ENCODE results near the gene TNNI3K.

DNA sequence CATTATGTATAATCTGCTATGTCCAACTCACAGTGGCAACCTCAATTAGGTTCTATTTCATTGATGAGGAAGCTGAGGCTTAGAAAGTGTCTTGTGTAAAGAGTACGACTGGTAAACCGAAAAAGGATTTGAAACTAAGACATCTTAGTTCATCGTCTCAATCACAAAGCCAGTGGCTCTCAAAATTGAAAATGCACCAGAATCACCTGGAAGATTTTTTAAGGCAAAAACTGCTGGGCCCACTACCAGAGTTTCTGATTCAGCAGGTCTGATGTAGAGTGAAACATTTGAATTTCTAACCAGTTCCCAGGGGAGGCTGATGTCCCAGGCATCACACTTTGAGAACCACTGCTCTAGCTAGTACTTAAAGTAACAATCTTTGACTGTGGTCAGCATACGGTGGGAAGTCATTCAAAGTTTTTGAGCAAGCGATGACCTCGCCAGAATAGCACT lies 282.4 kb downstream of the TNNI3K start:
- TF ChIP-seq POLR2A (IDR thresholded peaks at IDR 0.05) = no peak
- TF ChIP-seq, protein P1, sequence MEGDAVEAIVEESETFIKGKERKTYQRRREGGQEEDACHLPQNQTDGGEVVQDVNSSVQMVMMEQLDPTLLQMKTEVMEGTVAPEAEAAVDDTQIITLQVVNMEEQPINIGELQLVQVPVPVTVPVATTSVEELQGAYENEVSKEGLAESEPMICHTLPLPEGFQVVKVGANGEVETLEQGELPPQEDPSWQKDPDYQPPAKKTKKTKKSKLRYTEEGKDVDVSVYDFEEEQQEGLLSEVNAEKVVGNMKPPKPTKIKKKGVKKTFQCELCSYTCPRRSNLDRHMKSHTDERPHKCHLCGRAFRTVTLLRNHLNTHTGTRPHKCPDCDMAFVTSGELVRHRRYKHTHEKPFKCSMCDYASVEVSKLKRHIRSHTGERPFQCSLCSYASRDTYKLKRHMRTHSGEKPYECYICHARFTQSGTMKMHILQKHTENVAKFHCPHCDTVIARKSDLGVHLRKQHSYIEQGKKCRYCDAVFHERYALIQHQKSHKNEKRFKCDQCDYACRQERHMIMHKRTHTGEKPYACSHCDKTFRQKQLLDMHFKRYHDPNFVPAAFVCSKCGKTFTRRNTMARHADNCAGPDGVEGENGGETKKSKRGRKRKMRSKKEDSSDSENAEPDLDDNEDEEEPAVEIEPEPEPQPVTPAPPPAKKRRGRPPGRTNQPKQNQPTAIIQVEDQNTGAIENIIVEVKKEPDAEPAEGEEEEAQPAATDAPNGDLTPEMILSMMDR (IDR thresholded peaks at IDR 0.05) = no peak
